NCI-H2107 treated with DMSO at 0.1 percent for 48 hours (cell line): Measurements from ENCODE around the gene RNASE13.
A peak's percentile ranks its signal among the peaks of the same experiment; 100 is the strongest.
"Not testable (repeated sequence)": the region's sequence is repeated elsewhere in the genome, so short reads cannot be mapped to it uniquely, and the experiment has no call there.

Source experiments
- DNase-seq: peaks from one replicate; lab custom pipeline; 2025; ENCODE audit not compliant: unreplicated experiment; lab: John Stamatoyannopoulos, UW

RNASE13 gene

DNA sequence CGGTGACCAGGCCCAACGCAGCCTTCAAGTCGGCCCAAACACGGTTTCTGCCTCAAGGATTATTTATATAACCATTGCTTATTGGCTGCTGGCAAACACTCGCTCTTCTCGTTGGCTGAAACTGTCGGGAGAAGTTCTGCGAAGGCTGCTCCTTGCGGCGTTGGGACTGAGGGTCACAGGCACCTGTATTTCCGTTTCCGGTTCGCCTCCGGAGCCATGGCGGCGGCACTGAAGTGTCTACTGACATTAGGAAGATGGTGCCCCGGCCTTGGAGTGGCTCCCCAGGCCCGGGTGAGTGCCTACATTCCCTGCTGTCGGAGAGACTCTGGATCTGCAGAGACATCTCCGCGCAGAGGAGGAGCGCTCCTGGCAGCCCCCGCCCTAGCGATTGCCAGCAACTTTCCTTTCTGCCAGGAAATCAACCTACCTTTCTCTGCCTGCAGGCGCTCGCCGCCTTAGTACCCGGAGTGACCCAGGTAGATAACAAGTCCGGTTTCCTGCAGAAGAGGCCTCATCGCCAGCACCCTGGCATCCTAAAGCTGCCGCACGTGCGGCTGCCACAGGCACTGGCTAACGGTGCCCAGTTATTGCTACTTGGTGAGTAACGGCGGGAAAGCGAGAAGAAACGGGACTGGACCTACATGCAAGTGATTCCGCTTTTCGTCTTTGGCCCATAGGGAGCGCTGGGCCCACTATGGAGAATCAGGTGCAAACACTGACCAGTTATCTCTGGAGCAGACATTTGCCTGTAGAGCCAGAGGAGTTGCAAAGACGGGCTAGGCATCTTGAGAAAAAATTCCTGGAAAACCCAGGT lies 44.6 kb downstream of the RNASE13 start, which contains the start of gene METTL17:
Gene METTL17, plus strand, starts transcription at position 194 of the 814 bp plus-strand sequence. Its CDS starts 23 bp downstream, at position 217.
- DNase-seq: peak; percentile 92

- DNase-seq: no peak
These were observed 45.2 kb downstream of the RNASE13 start for GRCh38 chr14:20989471-20989786.

DNA sequence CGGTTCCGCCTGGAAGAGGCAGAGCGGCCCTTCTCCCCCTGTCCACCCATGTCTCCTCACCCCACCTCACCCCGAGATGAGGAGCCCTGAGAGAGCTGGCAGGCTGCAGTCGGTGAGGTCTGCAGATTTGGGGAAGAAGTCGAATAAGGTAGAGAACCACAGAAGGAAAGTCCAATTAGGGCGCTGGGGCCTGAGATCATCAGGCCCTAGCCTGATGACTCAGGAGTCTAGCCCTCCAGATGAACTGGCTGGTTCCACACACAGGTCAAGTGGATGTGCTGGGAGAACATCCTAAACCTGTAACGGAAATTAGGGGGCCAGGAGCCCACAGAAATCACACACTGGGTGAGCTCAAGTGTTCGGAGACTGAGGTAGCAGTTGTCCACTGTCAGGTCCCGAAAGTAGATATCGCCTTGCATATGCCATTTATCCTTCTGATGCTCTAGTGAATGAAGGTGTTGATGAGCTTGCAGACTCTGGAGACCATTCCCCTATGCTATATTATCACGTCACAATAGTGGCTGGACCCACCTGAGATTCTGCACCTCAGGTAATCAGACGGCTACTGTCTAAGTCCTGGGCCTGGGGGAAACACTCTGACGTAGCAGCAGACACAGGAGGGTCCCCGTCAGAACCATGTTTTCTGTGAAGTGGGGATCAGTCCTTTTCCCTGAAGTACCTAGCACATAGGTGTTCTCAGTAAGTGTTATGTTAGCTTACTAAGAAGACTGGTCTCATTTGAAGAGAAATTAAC lies 45.7 kb downstream of the RNASE13 start:
- DNase-seq: no peak

DNA sequence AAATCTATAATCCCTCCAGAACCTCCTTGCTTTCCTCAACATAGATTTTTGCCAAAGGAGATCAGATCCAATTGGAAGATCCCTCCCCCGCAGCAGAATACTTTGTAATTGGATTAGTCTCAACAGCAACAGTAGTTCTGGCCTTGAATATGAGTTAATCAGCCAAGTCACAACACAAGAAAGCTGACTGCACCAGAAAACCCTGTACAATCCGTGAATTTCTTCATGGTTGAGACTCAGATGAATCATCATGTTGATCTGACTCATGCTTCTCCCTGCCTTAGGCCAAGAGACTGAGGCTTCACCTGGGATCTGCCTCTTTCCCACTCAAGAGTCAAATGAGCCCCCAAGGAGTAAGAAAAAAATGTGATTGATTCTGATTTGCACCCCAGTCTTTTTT lies 47.8 kb downstream of the RNASE13 start:
- DNase-seq: no peak

GRCh38 chr14:20985650-20986049 lies 49.0 kb downstream of the RNASE13 start:
- not testable (repeated sequence) for DNase-seq
